Transverse colon (tissue), 4 donors: ENCODE results near the gene SNRPA. TPM values are rescaled to one million over a fixed set of nuclear protein-coding genes. Genes with fewer than 3 reads are reported as not detected.

ENCODE experiments used
- DNase-seq: peaks from one replicate; pipeline ENCODE4 v3.0.0-alpha.2; 2019
- H3K27ac ChIP-seq, 4 donors: fragments of 200-600 bp; sonication (generic); 2 replicates each; pipeline ENCODE4 v1.5.1; 2016 to 2018; ENCODE audit warnings: inconsistent platforms in 4 of 4
- H3K27me3 ChIP-seq: fragments of 200-600 bp; sonication (generic); 2 replicates; pipeline ENCODE4 v1.5.1; 2017; ENCODE audit warnings: inconsistent platforms
- H3K36me3 ChIP-seq, 4 donors: fragments of 200-600 bp; sonication (generic); 2 replicates each; pipeline ENCODE4 v1.5.1; 2017 to 2019; ENCODE audit warnings: inconsistent platforms in 4 of 4
- H3K4me1 ChIP-seq, 4 donors: fragments of 200-600 bp; sonication (generic); 2 replicates each; pipeline ENCODE4 v1.5.1; 2017 to 2020; ENCODE audit warnings: inconsistent platforms in 4 of 4
- H3K4me3 ChIP-seq, 4 donors: fragments of 200-600 bp; sonication (generic); 1 replicate in 1 of 4; 2 replicates in 3 of 4; pipeline versions ENCODE4 v1.5.1 to v1.6.1; 2017 to 2019; ENCODE audit warnings: inconsistent platforms in 4 of 4
- H3K9me3 ChIP-seq, 2 donors: fragments of 200-600 bp; sonication (generic); 2 replicates each; pipeline ENCODE4 v1.5.1; 2017 to 2019; ENCODE audit warnings: inconsistent platforms in 2 of 2
- CTCF ChIP-seq, 5 experiments: fragments of 200-600 bp in 3 of 5; fragments of 450-650 bp in 2 of 5; sonication (generic) in 3 of 5; IDR thresholded peaks; 1 replicate in 2 of 5; 2 replicates in 3 of 5; pipeline ENCODE4 v1.5.1; 2016 to 2017; ENCODE audit warnings: antibody characterized with exemption in 5 of 5, inconsistent platforms in 3 of 5, mild to moderate bottlenecking in 2 of 5, moderate library complexity in 1 of 5
- EP300 ChIP-seq: sonication (generic); formaldehyde crosslinking; IDR thresholded peaks from one replicate; pipeline ENCODE4 v1.6.1; 2017; ENCODE audit warnings: antibody characterized with exemption, low read depth
- POLR2A ChIP-seq: fragments of 450-650 bp; IDR thresholded peaks from one replicate; pipeline ENCODE4 v1.6.1; 2016; ENCODE audit warnings: antibody characterized with exemption, mild to moderate bottlenecking, moderate library complexity
- POLR2AphosphoS5 ChIP-seq, 3 donors: sonication (generic); formaldehyde crosslinking; IDR thresholded peaks; one replicate each; pipeline ENCODE4 v1.6.1; 2016; ENCODE audit warnings: antibody characterized with exemption in 3 of 3
- WGBS, 2 donors: methylation state at CpG; one replicate each; pipeline ENCODE4 v1.1.5; 2018; ENCODE audit warnings: low coverage in 1 of 2; 5-methylcytosine and 5-hydroxymethylcytosine counted together
- in situ Hi-C, 4 donors: fragments of 200-750 bp; cut with MboI; loops; one replicate each; pipeline versions ENCODE4 v1.15.0 to v1.15.1; 2017; ENCODE audit warnings: low sequenced_read_pairs in 3 of 4, low pct_ligation_motif_present in 1 of 4, low pct_unique_long_range_greater_than_20kb in 1 of 4
- intact Hi-C: fragments of 100-400 bp; cut with DNase I; formaldehyde crosslinking; loops from one replicate; pipeline ENCODE4 v1.15.1; 2023; ENCODE audit warnings: low total_unique reads
- total RNA-seq, 4 donors: library from RNA; depleted of rRNA; stranded (reverse); fragments of >200 nt; gene quantifications; one replicate each; pipeline ENCODE4 v1.1.0, GENCODE V29; 2016

SNRPA gene
- total RNA-seq, 4 donors from 2014 or later: 45.1 to 85.3 (median 65.6) TPM

DNA sequence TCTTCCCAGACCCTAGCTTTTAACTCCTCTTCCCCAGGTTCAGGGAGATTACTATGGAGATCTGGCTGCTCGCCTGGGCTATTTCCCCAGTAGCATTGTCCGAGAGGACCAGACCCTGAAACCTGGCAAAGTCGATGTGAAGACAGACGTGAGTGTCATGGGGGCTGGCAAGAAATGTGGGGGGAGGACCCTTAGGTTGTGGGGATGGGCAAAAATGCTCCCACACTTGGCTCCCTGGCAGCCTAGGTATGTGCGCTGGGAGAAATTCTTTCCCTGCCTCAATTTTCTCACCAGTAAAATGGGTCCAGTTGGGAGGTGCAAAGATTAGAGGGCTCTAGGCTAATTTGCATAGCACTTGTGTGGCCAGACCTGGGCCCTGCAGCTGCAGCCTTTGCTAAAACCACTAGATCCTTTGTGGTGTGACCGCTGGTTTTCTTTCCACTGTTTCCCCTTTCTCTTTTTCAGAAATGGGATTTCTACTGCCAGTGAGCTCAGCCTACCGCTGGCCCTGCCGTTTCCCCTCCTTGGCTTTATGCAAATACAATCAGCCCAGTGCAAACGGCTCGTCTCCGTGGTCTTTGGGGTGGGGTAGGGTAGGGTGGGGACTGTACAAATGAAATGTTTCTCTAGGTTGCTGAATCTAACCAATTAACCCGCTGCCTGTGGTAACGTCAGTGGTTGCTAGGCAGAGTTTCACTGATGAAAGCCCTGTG, 26.1 kb downstream of the SNRPA start:
- Histone ChIP-seq H3K27ac (peak overlapping the region; percentile 97 to 99 (median 98)), H3K36me3 (no peaks in the 10 kb centered on the region), H3K27me3 (no peaks in the 10 kb centered on the region), H3K4me1 (peaks cover 13 to 22% (median 15%) of the 10 kb centered on the region in 4 donors), H3K4me3 (peak overlapping the region in 3 of 4 donors; percentile 73 to 88 (median 76)), H3K9me3 (no peaks in the 10 kb centered on the region)
- intact Hi-C loops (no loop called here), in situ Hi-C loops (no loop called here)
- 0 to 14% methylated on average over 6 to 13 of the region's 13 CpGs for WGBS, 2 donors
- peak; percentile 95 for DNase-seq
- TF ChIP-seq POLR2A (no peak), EP300 (no peak), CTCF (IDR thresholded peaks at IDR 0.05) (no peak), POLR2AphosphoS5 (IDR thresholded peaks at IDR 0.05) (no peak)

DNA sequence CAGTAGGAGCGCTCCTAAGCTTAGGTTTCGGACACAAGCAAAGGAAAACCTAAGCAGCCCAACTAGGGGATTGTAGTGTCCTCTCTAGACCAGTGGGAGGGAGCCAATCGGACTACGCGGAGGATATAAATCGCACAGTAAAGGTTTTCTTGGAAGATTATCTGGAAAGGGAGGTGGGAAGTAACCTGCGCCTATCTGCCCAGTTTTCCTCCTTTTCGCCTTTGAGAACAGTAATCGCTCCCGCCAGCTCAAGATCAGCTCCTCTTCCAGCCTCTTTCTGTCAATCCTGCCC, 26.6 kb downstream of the SNRPA start:
- Histone ChIP-seq H3K27ac (peak overlapping the region; percentile 97 to 99 (median 98)), H3K36me3 (no peaks in the 10 kb centered on the region), H3K9me3 (no peaks in the 10 kb centered on the region), H3K27me3 (no peaks in the 10 kb centered on the region), H3K4me3 (peak overlapping the region; percentile 27 to 88 (median 74)), H3K4me1 (peaks cover 13 to 22% (median 15%) of the 10 kb centered on the region in 4 donors)
- no peak for DNase-seq
- whole genome bisulfite sequencing, 2 donors: 0% methylated on average over 2 to 10 of the region's 10 CpGs
- TF ChIP-seq POLR2AphosphoS5 (IDR thresholded peaks at IDR 0.05): no peak
- TF ChIP-seq CTCF (IDR thresholded peaks at IDR 0.05): no peak
- no peak for TF ChIP-seq POLR2A
- no peak for TF ChIP-seq EP300
- intact Hi-C loops (no loop called here), in situ Hi-C loops (no loop called here)

- 0% methylated on average over 3 to 47 of the region's 56 CpGs for WGBS, 2 donors
- intact Hi-C loops: no loop called here
- no peaks in the 10 kb centered on the region for H3K36me3 ChIP-seq
- no peaks in the 10 kb centered on the region for H3K9me3 ChIP-seq
- H3K4me1 ChIP-seq: peaks cover 13 to 22% (median 15%) of the 10 kb centered on the region in 4 donors
- H3K27ac ChIP-seq: peak within 1 kb of the TSS; percentile 97 to 99 (median 98)
- in situ Hi-C loops: no loop called here
- H3K4me3 ChIP-seq: peak within 1 kb of the TSS; percentile 52 to 88 (median 74)
- TF ChIP-seq CTCF (IDR thresholded peaks at IDR 0.05): peak in 2 of 5 experiments; percentile 28 to 51
- no peak for TF ChIP-seq EP300
- peak; percentile 87 to 94 (median 89) for TF ChIP-seq POLR2AphosphoS5 (IDR thresholded peaks at IDR 0.05)
- TF ChIP-seq POLR2A: peak; percentile 94
- no peaks in the 10 kb centered on the region for H3K27me3 ChIP-seq
- peak; percentile 100 for DNase-seq
Measured at GRCh38 chr19:40777937-40778705, 27.1 kb downstream of the SNRPA start, which contains the start of gene RAB4B. Gene RAB4B, plus strand, starts transcription at chr19:40778247. Its CDS starts 129 bp downstream, at chr19:40778376.

- Histone ChIP-seq H3K9me3 (no peaks in the 10 kb centered on the region), H3K4me1 (peaks cover 13 to 22% (median 15%) of the 10 kb centered on the region in 4 donors), H3K4me3 (peak overlapping the region; percentile 52 to 88 (median 74)), H3K27me3 (no peaks in the 10 kb centered on the region), H3K27ac (peak overlapping the region; percentile 97 to 99 (median 98)), H3K36me3 (no peaks in the 10 kb centered on the region)
- TF ChIP-seq EP300: no peak
- no peak for TF ChIP-seq CTCF (IDR thresholded peaks at IDR 0.05)
- TF ChIP-seq POLR2A: no peak
- TF ChIP-seq POLR2AphosphoS5 (IDR thresholded peaks at IDR 0.05): no peak
- intact Hi-C loops (no loop called here), in situ Hi-C loops (no loop called here)
- WGBS, 2 donors: 11 to 12% methylated on average over 3 to 7 of the region's 7 CpGs
- DNase-seq: no peak
Measured at GRCh38 chr19:40778706-40779284, 27.8 kb downstream of the SNRPA start.
